Fibroblast of the aortic adventitia (primary cell): ENCODE data around the gene BCL2L1. TPM values are rescaled to one million over a fixed set of nuclear protein-coding genes. Genes with fewer than 3 reads are reported as not detected.
"Not testable (repeated sequence)": the region's sequence is repeated elsewhere in the genome, so short reads cannot be mapped to it uniquely, and the experiment has no call there.

Experiments
- DNase-seq: peaks from one replicate; pipeline ENCODE4 v3.0.0-alpha.2; 2010; ENCODE audit warnings: low read depth
- H3K4me3 ChIP-seq: 2 replicates; pipeline ENCODE4 v1.5.1; 2011; ENCODE audit warnings: low read depth, mild to moderate bottlenecking, control low read depth, low read length, moderate library complexity
- CTCF ChIP-seq: IDR thresholded peaks from 2 replicates; pipeline ENCODE4 v1.5.1; 2011; ENCODE audit warnings: mild to moderate bottlenecking, low read length, control low read depth, inconsistent platforms; ENCODE audit not compliant: insufficient read depth
- total RNA-seq: library from RNA; depleted of rRNA; stranded (reverse); fragments of >200 nt; gene quantifications from 2 replicates; pipeline ENCODE4 v1.2.3, GENCODE V29; 2012; ENCODE audit warnings: low replicate concordance

BCL2L1 gene
- total RNA-seq, 1 donor = 101 TPM

DNA sequence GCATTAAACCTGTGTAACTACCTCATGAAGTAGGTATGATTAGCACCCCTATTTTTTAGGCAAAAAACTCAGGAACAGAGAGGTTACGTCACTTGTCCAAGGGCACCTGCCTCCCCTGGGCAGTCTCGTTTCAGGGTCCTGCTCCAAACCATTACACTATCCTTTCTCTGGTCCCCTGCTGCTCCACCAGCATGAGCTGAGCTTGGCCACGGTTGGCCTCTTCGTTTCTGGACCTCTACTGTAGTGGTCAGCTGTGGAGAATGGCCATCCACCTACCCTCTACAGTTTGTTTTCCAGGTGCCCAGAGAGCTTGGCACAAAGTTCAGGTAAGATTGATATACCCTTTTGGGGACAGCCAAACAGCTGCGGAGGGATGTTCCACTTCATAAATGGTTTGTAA lies 68.1 kb downstream of the BCL2L1 start:
- DNase-seq = no peak
- TF ChIP-seq CTCF = no peak
- no peak overlapping the region for H3K4me3 ChIP-seq

GRCh38 chr20:31653561-31653960 lies 69.1 kb downstream of the BCL2L1 start:
- DNase-seq = no peak
- no peak for TF ChIP-seq CTCF
- H3K4me3 ChIP-seq = no peak overlapping the region

GRCh38 chr20:31652917-31653396 lies 69.7 kb downstream of the BCL2L1 start:
- no peak for TF ChIP-seq CTCF
- no peak overlapping the region for H3K4me3 ChIP-seq
- DNase-seq = peak; percentile 86

DNA sequence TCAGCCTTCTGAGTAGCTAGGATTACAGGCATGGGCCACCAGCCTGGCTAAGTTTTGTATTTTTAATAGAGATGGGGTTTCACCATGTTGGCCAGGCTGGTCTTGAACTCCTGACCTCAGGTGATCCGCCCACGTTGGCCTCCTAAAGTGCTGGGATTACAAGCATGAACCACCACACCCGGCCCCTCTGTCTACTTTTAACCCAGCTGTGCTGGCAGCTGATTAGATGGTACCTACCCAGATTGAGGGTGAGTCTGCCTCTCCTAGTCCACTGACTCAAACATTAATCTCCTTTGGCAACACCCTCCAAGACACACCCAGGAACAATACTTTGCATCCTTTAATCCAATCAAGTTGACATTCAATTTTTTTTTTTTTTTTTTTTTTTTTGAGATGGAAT lies 74.6 kb downstream of the BCL2L1 start:
- not testable (repeated sequence) for H3K4me3 ChIP-seq

GRCh38 chr20:31644701-31645100 lies 78.0 kb downstream of the BCL2L1 start:
- TF ChIP-seq CTCF = no peak
- DNase-seq = no peak
- no peak overlapping the region for H3K4me3 ChIP-seq

More for the DNA sequence above, 74.6 kb downstream of the BCL2L1 start:
- not testable (repeated sequence) for DNase-seq

DNA sequence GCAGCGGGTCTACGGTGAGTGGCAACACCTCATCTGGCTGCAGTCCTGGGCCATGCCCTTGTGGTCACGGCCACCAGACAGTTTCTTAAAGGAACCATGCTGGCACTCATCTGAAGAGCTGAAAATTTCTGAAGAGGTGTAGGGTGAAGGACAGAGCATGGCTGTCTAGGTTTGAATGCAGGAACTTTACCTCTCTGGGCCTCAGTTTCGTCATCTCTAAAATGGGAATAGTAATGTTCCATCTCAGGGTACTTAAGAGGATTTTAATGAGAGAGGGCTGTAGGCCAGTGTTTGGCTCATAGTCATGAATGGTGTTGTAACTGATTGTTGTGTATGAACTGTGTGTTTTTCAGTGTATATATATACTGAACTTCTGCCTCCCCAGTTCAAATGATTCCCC lies 79.1 kb downstream of the BCL2L1 start:
- no peak for DNase-seq
- no peak overlapping the region for H3K4me3 ChIP-seq
- no peak for TF ChIP-seq CTCF

GRCh38 chr20:31642837-31643236 lies 79.8 kb downstream of the BCL2L1 start:
- no peak overlapping the region for H3K4me3 ChIP-seq
- TF ChIP-seq CTCF = no peak
- no peak for DNase-seq
